Measurements from ENCODE around the gene CRP.
"Not testable (repeated sequence)": the region's sequence is repeated elsewhere in the genome, so short reads cannot be mapped to it uniquely, and the experiment has no call there.

Gene CRP

DNA sequence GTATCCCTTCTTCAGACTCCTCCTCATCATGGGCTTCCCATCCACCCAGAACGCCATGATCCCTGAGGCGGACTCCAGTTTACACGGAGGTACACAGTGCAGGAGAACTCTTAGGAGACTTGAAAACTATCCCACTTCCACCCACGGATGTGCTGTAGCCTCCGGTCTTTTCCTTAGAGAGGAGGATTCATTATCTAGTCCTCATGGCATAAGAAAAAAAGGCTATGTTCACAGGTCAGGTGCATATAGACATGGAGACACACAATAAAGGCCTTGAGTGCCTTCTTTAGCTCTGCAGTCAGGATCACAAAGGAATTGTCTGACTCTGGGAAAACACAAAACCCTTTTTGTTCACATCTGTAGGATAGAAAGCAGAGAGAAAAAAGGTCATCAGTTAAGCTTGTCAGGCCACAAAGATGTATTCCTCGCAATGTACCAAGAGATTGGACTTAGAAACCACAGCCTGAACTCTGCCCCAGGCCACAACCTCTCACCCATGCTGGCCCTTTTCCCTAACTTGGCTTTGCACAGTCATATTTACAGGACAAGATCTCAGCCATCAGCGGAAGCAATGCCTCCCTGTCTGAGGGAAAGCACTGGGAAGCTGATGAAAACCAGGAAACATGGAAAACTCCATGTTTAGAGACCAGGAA, 9.0 kb downstream of the CRP start:
- no peak overlapping the region for H3K4me3 ChIP-seq (ENCODE audit: low read length)
- DNase-seq (ENCODE audit: low read depth, low spot score), result no peak

DNA sequence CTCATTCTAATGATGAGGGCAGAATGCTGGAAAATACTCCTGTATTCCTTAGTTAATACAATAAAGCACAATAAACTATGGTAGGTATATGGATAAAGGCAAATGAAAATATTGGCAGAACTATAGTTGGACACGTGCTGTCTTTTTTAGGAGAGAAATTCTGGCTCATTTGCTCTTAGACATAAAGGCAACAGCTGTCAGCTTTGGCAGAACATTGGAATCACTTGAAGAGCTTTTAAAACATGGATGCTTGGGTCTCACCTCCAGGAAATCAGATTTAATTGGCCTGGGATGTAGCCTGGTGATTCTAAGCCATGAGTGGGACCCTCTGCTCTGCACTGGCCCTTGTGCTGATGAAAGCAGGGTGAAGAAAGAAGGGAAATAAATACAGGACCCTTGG, 9.9 kb downstream of the CRP start:
- DNase-seq (ENCODE audit: low read depth, low spot score), result no peak
- H3K4me3 ChIP-seq (ENCODE audit: low read length), result no peak overlapping the region

DNA sequence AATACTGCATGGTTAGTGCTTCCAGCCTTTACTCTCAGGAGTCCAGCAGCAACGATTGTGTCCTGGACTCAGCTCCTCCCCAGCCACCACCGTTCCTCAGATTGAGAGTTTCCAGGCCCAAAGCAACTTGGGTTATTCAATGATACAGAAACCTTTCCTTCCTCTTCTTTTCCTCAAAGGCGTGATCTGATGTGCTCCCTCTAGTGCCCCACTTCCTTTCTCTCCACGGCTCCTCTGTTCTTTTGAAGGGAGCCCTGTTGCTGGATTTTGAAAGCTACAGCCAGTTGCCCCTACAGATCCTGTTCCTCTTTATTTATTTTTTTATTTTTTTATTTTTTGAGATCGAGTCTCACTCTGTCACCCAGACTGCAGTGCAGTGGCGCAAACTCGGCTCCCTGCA, 14.1 kb downstream of the CRP start:
- DNase-seq (ENCODE audit: low read depth, low spot score), result no peak
- H3K4me3 ChIP-seq (ENCODE audit: low read length), result no peak overlapping the region

DNA sequence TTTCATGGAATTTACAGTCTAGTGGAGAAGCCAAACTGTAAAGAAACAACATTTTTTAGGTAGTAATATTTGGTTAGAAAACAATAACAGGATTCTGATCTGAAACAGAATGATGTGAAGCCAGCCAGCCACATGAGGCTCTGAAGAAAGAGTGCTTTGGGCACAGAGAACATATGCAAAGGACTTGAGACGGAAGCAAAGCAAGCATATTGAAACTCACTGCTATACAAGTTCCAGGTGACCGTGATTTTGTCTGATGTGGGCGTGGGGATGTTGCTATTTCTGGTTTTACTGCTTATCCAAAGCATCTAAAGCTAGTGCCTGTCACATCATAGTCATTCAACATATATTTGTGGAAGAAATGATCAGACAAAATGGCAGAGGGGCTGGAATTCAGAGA, 14.7 kb downstream of the CRP start:
- DNase-seq (ENCODE audit: low read depth, low spot score), result no peak
- no peak overlapping the region for H3K4me3 ChIP-seq (ENCODE audit: low read length)

DNA sequence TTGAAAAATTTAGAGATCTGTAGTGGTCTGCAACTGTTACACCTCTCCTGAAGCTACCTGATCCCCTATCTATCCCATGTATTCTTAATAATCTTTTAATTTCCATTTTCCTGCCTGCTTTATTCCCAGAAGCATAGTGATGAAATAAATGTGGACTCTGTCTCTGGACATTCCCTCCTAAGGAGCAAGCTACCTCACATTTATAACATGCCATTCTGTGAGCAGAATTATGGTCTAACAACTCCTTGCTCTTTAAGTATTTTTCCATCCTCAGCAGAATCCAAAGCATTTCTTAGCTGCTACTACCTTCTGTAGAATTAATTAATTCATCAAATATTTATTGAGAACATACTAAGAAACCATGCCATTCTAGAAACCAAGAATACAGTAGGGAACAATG, 15.1 kb downstream of the CRP start:
- no peak for DNase-seq (ENCODE audit: low read depth, low spot score)
- H3K4me3 ChIP-seq (ENCODE audit: low read length), result no peak overlapping the region

DNA sequence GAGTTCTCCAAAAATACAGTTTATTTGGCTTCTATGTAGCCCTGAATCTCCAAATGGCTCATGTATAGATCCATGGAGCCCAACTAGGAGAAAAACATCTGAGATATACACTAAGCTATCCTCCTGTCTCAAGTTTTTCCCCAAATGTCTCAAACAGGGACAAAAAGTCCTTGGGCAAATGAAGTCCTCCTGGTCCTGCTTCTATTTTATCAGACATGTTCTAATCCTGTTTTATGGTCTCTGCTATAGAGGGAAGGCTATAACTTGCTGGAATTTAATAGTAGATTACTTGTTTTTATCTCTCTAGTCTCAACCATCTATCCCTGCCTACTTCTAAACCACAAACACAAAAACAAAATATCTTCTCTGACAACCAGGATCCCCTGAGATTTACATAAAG, 26.9 kb downstream of the CRP start:
- no peak overlapping the region for H3K4me3 ChIP-seq (ENCODE audit: low read length)
- DNase-seq (ENCODE audit: low read depth, low spot score), result no peak

DNA sequence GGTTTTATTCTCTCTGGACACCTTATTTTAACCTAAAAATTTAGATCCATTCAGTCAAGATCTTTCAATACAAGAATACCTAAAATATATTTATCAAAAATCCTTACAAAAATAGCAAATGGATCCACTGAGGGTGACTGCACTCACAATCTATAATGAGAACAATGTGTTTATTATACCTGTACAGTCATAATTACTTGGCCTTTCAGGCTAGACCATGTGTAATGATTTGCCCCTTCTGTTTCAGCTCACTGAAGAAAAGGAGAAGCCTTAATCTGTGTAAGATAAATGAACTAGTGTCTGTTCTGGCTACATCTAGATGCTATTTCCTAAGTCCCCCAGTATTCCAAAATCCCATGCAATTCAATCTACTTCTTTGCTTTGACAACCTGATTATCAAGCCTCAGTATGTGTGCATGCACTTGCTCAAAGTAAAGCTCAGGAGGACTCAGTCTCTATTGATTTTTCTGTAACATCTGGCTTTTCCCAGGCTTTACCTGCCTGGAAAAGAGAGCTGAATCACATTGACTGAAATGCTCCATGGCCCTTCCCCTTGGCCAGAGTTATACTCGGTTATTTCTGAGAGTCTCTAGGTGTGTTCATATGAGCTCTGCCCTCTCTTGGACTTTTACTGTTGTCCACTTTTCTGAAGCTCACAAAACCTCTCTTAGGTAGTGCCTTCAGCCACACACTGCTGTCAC, 27.6 kb downstream of the CRP start:
- H3K4me3 ChIP-seq (ENCODE audit: low read length), result no peak overlapping the region
- DNase-seq (ENCODE audit: low read depth, low spot score), result no peak

DNA sequence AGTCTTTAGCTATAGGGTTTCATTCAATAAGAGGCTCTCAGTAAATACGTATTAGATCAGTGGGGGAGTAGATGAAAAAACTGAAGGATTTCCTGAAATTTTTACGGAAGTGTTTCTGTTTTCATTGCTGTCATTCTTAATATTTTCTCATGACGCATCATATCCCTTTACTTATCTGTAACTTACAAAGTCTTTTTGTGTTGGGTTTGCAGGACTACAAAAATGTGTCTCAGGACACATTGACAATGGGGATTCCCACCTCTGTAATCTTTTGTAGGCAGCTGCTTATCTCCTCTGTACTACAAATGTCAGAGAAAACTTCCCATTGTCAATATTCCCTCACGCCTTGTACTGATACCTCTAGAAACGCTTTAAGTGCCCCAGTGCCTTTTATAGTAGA, 35.5 kb downstream of the CRP start:
- no peak for DNase-seq (ENCODE audit: low read depth, low spot score)
- H3K4me3 ChIP-seq (ENCODE audit: low read length), result no peak overlapping the region

DNA sequence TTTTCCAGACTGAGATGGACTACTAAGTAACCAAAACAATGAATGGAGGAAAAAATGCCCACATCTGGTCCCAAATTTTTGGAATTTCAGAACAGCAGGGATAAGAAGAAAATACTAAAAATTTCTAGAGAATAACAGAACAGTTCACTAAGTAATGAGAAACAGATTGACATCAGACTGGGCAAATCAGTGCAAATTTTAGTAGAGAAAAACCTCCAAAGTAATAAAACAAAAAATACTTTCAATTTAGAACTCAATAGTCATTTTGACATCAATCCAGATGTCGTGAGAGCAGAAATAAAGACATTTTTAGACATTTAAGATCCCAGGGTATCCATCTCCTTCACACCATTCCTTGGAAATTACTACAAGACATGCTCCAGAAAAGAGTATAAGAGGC, 39.3 kb downstream of the CRP start:
- no peak for DNase-seq (ENCODE audit: low read depth, low spot score)
- no peak overlapping the region for H3K4me3 ChIP-seq (ENCODE audit: low read length)

DNA sequence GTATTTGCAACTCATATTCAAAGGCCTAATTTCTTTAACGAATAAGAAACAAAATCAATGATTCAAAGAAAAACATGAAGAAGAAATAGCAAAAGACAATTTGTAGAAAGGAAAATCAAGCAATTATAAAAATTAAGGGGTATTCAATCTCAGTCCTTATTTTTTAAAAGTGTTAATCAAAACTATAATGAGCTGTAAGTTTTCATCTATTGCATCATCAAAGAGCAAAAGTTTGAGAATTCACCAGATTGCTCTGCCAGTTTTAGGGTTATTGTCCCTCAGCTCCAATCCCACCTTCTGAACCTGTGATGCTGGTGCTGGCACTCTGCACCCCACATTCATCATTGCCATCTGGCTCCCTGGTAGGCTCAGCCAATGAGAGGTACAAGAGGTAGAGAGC, 42.0 kb downstream of the CRP start:
- H3K4me3 ChIP-seq (ENCODE audit: low read length); DNase-seq (ENCODE audit: low read depth, low spot score): not testable (repeated sequence)

DNA sequence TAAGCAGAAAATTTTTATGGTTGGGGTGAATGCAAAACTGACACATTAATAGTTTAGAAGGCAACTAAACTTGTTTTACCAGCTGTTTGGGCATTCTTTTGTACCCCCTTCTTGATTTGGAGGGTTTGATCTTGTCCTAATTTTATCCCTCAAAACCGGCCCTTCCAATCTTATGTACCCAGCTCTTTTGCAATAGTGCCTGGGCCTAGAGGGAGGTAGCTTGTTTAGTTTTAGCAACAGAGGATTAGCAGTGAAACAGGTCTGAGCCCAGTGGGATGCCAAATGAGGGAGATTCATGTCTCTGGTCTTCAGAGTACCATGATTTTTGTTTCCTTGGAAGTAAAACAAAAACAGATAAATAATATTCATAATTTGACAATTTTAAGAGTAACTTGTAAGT, 45.1 kb downstream of the CRP start:
- no peak overlapping the region for H3K4me3 ChIP-seq (ENCODE audit: low read length)
- no peak for DNase-seq (ENCODE audit: low read depth, low spot score)

DNA sequence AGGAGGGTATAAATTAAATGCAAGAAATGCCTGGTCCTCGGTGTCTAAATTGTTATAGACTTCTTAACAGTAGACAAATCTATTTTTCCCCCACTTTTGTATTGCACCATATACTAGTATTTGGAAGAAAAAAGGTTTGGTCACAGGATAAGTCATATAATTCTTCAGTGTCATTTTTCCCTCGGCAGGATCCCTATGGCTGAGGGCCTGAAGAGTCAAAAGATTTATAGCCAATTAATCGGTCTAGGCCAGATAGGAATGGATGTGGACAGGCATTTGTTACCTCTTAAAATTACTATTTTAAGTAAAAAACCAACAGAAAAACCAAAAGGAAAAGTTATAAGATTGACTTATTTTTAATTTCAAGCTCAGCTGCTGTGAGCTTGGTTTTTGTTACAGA, 45.6 kb downstream of the CRP start:
- DNase-seq (ENCODE audit: low read depth, low spot score), result no peak
- no peak overlapping the region for H3K4me3 ChIP-seq (ENCODE audit: low read length)

DNA sequence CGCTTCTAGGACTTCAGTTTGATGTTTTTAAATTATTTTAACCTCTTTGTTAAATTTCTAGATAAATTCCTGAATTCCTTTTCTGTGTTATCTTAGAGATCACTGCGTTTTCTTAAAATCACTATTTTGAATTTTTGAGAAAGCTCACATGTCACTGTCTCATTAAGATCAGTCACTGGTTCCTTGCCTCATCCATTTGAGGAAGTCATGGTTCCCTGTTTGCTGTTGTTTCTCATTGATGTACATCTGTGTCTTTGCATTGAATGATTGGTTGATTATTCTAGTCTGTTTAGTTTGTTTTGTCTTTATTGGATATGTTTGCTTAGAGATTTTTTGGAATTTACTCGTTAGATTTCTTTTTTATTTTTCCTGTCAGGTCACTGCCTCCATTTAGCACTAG, 50.1 kb downstream of the CRP start:
- no peak overlapping the region for H3K4me3 ChIP-seq (ENCODE audit: low read length)
- DNase-seq (ENCODE audit: low read depth, low spot score), result no peak

DNA sequence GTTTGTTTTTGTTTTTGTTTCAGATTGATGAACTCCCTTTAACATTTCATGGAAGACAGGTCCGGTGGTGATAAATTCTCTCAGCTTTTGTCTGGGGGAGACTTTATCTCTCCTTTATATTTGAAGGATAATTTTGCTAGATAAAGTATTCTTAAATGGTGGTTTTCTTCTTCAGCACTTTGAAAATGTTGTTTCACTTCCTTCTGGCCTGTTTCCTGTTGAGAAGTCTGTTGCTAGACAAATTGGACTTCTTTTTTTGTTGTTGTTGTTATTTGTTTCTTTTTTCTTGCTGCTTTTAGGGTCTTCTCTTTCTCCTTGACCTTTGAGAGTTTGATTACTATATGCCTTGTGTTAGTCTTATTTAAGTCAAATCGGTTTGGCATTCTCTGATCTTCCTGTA, 50.8 kb downstream of the CRP start:
- no peak for DNase-seq (ENCODE audit: low read depth, low spot score)
- H3K4me3 ChIP-seq (ENCODE audit: low read length), result no peak overlapping the region

Measured in Jurkat, Clone E6-1 (cell line).